T47D (cell line): Measurements from ENCODE around the gene HERPUD1.

Source experiments
- DNase-seq, 2 experiments: peaks; one replicate each; pipeline versions ENCODE4 v3.0.0 to v3.0.0-alpha.2; 2011 to 2012; ENCODE audit warnings: low read depth in 1 of 2, low spot score in 1 of 2
- JUND ChIP-seq: IDR thresholded peaks from 2 replicates; pipeline ENCODE4 v1.6.1; 2012; ENCODE audit warnings: low read depth
- in situ Hi-C: cut with HindIII; loops from 2 replicates; pipeline ENCODE4 v1.10.0; 2016; ENCODE audit warnings: low sequenced_read_pairs, low pct_unique_long_range_greater_than_20kb

The HERPUD1 gene

DNA sequence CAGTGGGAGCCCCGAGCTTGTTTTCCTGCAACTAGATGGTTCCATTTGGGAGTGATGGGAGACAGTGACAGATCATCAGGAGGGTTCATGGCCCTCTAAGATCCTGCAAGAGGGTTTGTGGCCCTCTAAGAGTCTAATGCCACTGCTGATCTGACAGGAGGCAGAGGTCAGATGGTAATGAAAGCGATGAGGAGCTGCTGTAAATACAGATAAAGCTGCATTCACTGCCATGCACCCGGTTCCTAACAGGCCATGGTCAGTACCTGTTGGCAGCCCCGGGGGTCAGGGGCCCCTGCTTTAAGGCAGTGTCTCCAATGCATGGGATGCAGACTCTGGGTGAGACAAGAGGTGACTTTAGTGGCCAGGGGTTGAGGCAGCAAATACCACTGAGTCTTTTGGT, 36.1 kb upstream of the HERPUD1 start:
- no peak for TF ChIP-seq JUND
- DNase-seq: no peak
- in situ Hi-C loops: no loop called here

DNA sequence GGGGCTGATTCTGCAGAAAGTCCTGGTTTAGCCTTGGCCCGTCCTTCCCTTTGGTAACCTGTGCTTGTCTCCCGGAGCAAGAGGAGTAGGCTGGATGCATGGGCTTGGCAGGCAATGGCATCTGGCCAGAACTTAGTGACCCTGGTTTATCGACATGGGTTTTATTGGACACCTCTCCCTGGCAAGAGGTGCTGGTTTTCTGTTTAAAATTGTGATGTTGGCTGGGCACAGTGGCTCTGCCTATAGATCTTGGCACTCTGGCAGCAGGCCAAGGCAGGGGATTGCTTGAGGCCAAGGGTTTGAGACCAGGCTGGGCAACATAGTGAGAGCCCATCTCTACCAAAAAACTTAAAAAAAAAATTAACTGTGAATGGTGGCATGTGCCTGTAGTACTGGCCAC, 35.7 kb upstream of the HERPUD1 start:
- no peak for DNase-seq
- no peak for TF ChIP-seq JUND
- in situ Hi-C loops: no loop called here

DNA sequence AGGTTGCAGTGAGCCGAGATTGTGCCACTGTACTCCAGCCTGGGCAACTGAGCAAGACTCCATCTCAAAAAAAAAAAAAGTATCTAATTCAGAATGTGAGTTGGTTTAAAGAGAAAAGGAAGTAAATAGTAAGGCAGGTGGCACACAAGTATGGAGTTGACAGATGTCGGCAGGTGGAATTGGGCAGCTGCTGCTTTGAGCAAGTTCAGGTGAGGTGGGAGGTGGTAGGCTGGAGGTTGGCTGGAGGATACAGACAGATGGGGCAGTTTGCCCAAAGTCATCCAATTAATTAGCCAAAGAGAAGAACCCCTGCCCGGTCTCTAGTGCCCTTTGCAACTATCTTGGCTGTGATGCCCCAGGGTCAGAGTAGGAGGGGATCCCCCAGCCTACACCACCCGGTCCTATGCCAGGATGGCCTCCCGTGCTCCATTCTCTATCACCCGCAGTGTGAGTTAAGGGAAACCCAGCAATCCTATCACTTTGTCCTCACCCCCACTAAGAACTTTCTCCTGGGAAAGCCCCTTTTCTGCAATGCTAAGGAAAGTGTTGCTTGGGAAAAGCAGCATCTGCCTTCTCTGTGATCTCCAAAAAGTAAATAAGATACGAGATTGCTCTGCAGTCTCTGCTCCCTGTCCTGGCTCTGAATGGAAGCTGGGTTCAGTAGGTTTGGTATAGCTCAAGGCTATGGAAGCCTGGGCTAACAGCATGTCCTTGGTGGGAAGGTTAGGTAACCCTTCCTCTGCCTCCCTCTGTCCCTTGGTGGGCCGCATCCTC, 34.7 kb upstream of the HERPUD1 start:
- in situ Hi-C loops: no loop called here

DNA sequence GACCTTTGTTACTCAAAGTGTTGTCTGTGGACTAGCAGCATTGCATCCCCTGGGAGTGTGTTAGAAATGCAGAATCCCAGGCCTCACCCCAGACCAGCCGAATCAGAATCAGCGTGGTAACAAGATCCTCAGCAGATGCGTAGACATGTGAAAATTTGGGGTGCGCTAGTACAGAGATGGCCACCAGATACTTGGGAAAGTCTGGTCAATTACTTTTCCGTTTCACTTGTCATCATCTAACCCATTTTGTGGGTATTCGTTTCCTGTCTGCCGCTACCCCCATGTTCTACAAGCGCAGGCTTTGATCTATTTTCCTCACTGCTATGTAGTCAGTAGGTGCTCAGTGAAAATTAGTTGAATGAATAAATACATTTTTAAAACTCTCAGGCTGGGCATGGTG, 33.1 kb upstream of the HERPUD1 start:
- in situ Hi-C loops: no loop called here
- TF ChIP-seq JUND: no peak
- DNase-seq: no peak

More for the DNA sequence above, 34.7 kb upstream of the HERPUD1 start:
- no peak for TF ChIP-seq JUND
- no peak for DNase-seq

DNA sequence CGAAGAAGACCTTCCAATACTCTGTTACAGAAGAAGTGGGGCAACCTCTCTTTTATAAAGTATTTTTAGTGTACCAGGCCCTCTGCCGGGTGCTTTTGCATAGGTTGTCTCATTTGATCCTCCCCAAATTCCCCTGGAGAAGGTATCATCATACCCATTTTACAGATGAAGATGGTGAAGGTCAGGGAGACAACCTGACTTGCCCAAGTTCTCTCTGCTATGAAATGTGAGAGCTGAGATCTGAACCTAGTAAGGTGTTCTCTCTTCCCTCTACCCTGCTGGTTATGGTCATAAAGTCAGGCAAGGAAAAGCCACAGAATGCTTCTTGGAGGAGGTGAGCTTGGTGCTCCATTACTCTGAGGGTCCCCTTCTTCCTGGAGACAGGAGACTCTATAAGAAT, 28.1 kb upstream of the HERPUD1 start:
- no peak for TF ChIP-seq JUND
- no peak for DNase-seq
- in situ Hi-C loops: no loop called here

DNA sequence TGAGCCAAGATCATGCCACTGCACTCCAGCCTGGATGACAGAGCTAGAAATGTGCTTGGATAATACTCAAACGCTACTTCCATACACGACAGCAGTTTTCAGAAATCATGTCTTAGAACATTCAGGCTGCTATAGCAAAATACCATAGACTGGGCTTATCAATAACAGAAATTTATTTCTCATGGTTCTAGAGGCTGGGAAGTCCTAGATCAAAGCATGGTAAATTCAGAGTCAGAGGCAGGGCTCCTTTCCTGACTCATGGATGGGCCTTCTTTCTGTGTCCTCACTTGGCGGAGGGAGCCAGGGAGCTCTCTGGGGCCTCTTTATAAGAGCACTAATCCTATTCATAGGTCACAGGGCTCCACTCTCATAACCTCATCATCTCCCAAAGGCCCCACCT, 24.5 kb upstream of the HERPUD1 start:
- TF ChIP-seq JUND: no peak
- no peak for DNase-seq
- in situ Hi-C loops: no loop called here

DNA sequence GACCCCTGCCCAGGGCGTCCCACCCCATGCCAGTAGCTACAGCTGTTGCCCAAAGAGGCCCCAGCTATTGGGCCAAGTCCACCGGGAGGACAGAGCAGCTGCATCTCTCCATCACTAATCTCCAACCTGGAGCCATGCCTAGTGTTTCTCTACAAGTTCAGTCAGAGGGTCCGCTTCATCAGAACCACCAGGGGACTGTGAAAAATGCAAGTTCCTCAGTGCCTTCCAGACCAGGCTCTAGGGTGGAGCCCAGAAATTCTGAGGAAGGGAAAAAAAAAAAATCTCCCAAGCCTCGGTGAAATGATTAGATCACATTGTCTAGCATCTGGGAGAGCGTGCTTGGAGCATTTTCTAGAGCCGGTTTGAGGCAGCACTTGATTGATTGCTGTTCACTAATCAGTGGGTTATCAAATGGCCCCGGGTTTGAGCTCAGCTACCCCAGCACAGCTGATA, 22.4 kb upstream of the HERPUD1 start:
- DNase-seq: no peak
- in situ Hi-C loops: no loop called here
- TF ChIP-seq JUND: no peak

DNA sequence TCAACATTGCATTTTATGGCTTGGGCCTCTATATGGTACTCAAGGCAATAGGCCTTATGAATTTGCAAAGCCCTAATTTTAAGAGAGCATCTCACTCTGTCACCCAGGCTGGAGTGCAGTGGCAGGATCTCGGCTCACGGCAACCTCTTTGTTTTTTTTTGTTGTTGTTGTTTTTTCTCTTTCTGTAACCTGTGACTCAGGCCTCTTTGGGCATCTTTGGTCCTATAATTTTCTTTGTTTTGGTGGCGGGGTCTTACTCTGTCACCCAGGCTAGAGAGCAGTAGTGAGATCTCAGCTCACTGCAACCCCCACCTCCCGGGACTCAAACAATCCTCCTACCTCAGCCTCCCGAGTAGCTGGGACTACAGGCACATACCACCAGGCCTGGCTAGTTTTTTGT, 21.8 kb upstream of the HERPUD1 start:
- no peak for DNase-seq
- no peak for TF ChIP-seq JUND
- in situ Hi-C loops: no loop called here

DNA sequence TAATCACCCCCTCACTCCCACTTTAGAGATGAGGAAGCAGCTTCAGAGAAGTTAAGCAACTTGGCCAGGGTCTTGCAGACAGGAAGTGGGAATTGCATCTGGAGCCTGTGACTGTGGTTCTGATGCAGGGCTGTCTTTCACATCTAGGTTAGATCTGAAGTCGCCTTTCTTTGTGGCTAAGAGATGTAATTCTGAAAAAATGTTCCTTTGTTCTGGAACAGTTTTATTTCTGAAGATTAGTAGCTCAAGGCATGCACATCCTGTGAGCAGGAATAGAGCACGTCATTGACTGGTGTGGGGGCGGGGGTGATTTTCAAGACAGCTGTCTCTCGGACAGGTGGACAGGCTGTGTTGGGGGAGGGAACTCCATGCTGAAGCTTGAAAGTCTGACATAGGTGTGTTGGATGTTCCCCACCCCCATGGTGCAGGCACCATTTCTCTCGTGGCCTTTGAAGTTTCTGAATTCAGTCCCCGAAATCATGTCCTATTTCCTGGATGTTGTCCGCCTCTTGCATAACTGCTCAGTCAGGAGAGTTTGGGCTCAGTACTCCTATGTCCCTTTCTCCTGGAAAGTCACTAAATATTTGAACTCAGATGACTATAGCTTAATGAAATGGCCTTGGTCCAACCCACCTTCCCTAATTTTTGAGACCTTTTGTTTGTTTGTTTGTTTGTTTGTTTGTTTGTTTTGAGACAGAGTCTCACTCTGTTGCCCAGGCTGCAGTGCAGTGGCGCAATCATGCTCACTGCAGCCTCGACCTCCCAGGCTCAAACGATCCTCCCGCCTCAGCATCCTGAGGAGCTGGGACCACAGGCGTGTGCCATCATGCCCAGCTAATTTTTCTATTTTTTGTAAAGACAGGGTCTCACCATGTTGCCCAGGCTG, 21.0 kb upstream of the HERPUD1 start:
- DNase-seq: no peak
- in situ Hi-C loops: no loop called here
- no peak for TF ChIP-seq JUND

DNA sequence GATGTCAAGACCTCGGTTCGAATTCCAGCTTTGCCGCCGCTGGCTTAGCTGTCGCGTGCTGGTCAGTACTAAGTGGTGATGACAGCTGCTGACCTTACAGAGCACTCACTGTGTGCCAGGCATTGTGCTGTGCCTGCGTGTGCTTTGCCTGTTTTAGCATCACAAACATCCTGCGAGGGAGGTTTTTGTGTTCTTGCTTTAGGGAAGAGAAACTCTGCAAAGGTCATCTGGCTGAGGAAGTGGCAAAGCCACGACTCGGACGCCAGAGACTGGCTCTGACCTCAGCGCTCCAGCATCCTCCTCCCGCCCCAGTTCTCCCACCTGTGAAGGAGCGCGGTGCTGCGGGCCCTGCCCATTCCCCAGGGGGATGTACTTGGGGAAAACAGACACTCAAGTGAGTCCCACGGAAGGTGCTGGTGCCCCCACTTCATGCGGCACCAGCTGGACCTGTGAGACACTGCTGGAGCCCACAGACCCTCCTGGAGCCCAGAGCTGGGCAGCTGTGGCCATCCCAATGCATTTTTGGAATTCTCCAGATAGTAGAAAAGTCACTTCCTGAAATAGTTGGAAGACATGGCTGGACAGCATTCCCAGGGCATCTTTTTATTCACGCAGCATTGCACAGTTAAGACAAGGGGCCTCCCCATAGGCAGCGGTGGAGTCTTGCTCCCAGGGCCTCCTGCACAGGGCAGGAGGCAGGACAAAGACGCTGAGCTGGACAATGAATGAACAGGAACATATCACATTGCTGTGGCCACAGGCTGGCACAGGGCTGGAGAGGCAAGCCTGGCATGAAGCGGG, 20.0 kb upstream of the HERPUD1 start:
- in situ Hi-C loops: no loop called here
- no peak for TF ChIP-seq JUND
- no peak for DNase-seq

DNA sequence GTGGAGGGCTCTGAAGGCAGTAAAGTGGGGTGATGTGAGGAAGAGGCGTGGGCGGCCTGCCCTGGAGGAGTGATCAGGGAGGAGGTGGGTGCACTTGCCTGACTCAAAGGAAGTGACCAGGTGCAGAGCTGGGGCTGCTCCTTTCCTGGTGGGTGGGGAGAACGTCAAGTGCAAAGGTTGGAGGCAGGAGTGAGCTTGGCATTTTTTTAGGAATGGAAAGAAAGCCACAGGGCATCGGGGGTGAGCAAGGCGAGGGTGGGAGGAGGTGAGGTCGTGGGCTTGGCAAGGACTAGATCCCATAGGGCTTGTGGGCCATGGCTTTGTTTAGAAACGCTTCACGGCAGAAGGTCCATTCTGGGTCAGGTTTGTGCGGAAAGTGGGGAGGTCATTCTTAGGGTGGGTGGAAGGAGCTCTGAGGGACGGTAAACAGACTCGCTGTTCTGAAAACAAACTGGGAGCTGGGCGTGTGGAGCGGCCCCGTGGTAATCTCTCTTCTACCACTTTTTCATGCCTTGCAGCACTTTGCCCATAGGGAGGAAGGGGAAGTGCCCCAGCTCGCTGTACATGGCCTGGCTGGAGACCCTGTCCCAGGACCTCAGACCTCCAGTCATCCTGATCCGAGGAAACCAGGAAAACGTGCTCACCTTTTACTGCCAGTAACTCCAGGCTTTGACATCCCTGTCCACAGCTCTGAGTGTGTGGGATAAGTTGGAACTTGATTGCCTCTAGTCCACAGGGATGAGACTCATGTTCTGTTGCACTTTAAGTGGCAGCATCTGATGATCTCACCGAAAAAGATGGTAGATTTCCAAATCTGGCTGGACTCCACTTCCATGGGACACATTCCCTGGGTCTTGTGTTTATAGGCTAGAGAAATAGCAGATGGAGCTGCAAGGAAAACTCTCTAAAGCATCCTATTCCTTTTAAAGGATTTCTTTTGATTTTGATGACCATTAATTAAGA, 18.9 kb upstream of the HERPUD1 start:
- in situ Hi-C loops: no loop called here
- DNase-seq: no peak
- no peak for TF ChIP-seq JUND
